Skeletal muscle cell (primary cell): Measurements from ENCODE around the gene EYA2.

Source experiments
- DNase-seq: peaks from one replicate; pipeline ENCODE4 v3.0.0-alpha.2; 2010; ENCODE audit warnings: low read depth
- H3K4me3 ChIP-seq: 2 replicates; pipeline ENCODE4 v1.5.1; 2011; ENCODE audit warnings: low read depth, mild to moderate bottlenecking, control low read depth, low read length, moderate library complexity

EYA2 gene

DNA sequence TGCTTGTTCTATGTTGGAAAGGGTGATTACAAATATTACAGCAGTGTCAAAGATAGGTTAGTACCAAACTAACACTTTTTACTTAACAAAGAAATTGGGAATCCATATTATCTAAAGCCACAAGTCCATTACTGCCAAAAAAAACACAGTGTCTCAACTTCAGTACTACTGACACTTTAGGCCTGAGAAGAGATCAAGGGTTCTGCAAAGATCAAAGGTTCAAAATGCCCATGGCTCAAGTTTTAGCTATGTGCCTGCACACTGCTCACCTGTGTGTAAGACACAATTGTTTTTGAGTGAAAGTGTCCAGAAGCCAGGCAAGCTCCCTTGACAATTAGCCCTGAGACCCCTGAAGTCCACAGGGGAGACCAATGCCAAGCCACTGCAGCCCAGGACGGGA, 329.3 kb downstream of the EYA2 start:
- H3K4me3 ChIP-seq, result no peak overlapping the region
- DNase-seq, result no peak

DNA sequence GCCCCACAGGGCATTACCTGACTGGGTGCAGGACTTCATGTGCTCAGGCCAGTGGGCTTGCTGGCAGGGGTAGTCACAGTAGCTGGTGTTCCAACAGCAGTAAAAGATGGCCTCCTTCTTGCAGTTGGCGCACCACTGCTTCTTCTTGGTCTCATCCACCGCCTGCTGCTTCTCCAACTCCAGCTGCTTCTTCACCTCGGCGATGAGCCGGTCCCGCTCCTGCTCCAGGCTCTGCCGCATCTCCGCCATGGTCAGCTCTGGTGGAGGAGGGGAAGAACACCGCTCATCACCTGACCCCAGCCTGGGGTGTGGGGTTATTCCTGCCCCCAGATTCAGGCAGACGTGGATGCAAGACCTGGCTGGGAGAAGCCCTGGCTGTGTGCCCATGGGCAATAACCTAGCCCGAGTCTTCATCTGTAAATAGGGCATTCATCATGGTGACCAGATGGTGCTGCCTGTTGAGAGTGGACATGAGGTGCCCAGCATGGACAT, 329.7 kb downstream of the EYA2 start:
- DNase-seq, result no peak
- H3K4me3 ChIP-seq, result no peak overlapping the region

DNA sequence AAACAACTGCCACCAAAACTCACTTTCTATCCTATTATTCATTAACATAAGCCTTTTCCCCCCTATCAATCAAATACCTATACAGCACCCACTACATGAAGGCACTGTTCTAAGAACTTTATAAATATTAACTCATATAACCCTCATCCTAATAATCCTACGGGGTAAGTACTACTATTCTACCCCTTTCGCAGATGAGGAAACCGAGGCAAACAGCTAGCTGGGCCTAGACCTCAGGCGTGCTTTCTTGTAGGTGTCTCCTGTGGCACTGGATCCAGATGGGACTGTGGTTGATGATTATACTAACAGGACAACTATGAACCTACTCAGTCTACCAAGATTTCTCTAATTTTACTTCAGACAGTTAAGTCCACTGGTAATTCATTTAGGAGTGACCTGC, 330.2 kb downstream of the EYA2 start:
- DNase-seq, result no peak

DNA sequence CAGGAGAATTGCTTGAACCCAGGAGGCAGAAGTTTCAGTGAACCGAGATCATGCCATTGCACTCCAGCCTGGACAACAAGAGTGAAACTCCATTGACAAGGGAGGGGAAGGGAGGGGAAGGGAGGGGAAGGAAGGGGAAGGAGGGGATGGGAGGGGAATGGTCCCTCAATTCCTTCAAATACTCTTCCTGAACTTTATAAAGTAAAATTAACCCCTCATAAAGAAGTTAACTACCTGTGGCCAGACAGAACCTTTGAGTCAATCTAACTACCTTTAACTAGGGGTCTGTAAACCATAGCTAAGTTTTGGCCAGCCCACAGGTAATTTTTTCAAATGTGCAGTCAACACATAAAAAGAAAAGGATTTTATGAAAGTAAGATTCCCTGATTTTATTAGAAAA, 330.8 kb downstream of the EYA2 start:
- no peak for DNase-seq
- H3K4me3 ChIP-seq, result no peak overlapping the region

More for the DNA sequence above, 330.2 kb downstream of the EYA2 start:
- H3K4me3 ChIP-seq, result no peak overlapping the region

DNA sequence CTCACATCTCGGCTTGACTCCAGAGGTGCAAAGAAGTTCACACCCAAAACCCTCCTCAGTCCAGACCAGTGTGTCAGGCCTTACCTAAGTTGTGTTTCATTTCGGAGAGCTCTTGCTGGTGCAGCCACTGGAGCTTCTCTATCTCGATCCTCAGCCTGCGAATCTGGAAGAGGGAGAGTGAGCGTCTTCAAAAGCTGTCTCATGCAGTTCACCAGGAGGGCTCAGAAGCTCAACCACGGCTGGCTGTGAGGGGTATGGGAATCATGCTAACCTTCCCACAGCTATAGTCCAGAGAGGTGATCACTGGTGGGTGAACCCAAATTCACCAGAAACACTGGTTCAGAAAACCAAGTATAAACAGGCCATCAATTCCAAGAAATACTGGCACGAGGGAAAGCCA, 332.5 kb downstream of the EYA2 start:
- H3K4me3 ChIP-seq, result no peak overlapping the region
- DNase-seq, result no peak

DNA sequence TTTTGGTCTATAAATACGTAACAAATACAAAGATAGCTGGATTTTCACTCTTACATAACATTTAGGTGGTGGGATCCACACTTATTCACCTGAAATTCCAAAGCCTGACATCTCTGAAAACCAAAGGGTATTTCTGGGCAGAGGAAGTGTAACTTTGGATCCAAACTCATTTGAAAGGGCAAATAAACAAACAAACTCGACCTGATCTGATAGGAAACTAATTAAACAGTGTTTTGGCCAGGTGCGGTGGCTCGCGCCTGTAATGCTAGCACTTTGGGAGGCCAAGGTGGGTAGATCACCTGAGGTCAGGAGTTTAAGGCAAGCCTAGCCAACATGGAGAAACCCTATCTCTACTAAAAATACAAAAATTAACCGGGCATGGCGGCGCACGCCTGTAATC, 332.9 kb downstream of the EYA2 start:
- DNase-seq, result no peak
- no peak overlapping the region for H3K4me3 ChIP-seq

DNA sequence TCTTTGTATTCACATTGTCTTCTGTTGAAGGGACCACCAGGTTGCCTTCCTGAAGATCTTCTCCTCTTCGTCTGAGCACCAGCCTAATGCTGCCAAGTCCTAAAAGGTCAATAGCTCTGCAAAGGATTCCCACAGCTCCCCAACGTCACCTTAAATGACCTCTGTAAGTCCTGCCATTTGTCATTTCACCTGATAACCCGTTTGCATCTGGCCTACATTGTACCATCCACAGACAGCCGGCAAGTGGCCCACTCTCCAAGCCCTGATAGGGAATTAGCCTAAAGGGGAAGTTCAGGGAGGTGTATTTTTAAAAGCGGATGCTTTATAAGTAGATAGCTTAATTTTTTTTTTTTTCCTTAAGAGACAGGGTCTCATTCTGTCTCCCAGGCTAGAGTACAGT, 334.0 kb downstream of the EYA2 start:
- no peak for DNase-seq

DNA sequence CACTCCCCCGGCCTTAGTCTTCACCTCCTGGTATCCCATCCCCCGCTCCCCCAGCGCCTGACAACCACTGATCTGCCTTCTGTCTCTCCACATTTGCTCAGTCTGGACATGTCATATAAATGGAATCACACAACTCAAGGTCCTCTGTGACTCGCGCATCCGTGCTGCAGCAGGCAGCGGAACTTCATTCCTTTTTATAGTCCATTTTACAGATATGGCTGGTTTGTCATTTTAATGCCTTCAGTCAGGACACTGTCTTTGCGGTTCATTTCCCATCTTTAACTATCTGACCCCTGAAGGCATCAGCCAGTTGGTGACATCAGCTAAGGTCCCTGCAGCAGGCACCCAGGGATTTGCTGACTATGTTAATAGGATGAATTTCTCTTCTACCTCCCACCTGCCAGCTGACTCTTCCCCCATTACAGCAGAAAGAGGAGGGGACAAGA, 336.2 kb downstream of the EYA2 start:
- no peak for DNase-seq

More for the DNA sequence above, 334.0 kb downstream of the EYA2 start:
- no peak overlapping the region for H3K4me3 ChIP-seq

DNA sequence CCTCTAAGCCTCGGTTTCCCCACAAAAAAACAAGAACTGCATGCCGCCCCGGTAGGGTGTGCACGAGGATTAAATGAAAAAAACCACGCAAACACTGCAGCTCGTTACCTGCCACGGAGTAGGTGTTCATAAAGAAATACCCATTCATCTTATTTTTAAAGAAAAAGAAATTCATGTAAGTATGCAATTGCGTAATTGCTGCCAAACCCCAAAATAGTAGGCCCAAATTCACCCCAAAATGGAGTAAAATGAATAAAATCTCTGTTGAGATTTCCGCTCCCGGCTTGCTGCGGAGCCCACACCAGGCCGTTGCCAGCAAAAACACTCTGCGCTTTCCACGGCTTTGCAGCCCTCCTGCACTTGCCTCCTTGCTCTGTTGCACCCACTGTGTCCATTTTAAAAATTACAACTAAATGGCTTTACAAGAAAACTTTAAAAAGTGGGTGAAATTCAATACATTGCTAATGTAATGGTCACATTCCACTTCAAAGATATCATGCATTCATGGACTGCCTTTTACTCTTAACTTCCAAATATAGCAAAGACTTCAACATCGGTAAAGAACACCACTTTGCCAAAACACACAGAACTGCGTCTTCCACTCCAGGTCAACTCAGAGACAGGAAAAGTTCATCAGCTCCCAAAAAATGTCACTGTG, 336.9 kb downstream of the EYA2 start:
- DNase-seq, result peak; percentile 32
- H3K4me3 ChIP-seq, result no peak overlapping the region

More for the DNA sequence above, 336.2 kb downstream of the EYA2 start:
- H3K4me3 ChIP-seq, result no peak overlapping the region

DNA sequence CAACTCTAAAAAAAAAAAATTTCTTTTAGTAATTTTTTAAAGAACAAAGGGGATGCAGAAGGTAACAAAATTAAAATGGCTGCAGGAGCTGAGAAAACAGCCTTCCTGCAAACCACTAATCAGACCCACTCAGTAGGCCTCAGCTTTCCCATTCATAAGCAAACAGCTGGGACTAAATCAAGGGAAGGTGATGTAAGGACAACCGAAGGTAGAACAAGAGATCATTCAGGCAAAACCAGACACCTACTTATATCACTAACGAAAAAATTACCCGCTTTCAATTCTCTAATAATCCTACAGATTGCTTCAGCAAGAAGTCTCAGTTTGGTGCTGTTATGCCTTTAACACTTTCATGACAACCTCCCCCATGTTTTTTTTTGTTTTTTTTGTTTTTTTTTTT, 337.9 kb downstream of the EYA2 start:
- no peak overlapping the region for H3K4me3 ChIP-seq
- no peak for DNase-seq

DNA sequence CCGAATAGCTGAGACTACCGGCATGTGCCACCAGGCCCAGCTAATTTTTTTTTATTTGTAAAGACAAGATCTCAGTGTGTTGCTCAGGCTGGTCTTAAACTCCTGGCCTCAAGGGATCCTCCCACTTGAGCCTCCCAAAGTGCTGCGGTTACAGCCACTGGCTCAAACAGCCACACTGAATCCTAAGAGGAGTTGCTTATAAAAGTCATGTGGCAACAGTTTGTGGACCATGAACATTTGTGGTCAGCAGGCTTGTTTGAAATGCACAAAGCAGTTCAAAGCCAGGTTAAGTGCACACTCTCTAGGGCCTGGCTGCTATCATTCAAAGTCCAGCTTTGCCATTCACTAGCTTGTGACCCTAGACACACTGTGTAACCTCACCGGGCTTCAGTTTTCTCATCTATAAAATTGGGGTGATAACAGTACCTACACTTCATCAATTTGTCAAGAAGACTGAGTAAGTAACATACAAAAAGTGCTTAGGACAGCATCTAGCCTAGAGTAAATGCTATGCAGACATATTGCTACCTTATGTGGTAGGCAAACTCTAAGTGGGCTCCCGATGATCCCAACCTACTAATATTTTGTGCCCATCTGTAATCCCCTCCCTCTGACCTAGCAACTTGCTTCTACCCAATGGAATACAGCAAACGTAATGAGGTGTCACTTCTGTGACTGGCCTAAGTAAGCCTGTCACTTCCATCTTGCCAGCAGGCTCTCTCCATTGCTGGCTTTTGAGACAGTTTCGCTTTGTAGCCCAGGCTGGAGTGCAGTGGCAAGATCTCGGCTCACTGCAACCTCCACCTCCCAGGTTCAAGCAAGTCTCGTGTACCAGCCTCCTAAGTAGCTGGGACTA, 338.9 kb downstream of the EYA2 start:
- H3K4me3 ChIP-seq, result no peak overlapping the region
- no peak for DNase-seq

DNA sequence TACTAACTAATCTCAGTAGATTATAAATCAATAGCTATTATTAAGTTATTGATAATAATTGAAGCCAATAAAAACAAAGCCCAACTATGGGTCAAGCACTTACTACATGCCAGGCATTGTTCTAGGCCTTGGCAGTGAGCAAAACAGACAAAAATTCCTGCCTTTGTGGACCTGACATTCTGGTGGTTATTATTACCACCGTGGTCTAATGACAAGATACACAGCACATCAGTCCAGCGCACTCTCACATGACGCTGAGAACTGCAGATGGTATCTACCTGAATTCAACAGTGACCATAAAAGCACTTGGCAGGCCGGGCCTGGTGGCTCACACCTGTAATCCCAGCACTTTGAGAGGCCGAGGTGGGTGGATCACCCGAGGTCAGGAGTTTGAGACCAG, 340.5 kb downstream of the EYA2 start:
- DNase-seq, result no peak
- H3K4me3 ChIP-seq, result no peak overlapping the region

DNA sequence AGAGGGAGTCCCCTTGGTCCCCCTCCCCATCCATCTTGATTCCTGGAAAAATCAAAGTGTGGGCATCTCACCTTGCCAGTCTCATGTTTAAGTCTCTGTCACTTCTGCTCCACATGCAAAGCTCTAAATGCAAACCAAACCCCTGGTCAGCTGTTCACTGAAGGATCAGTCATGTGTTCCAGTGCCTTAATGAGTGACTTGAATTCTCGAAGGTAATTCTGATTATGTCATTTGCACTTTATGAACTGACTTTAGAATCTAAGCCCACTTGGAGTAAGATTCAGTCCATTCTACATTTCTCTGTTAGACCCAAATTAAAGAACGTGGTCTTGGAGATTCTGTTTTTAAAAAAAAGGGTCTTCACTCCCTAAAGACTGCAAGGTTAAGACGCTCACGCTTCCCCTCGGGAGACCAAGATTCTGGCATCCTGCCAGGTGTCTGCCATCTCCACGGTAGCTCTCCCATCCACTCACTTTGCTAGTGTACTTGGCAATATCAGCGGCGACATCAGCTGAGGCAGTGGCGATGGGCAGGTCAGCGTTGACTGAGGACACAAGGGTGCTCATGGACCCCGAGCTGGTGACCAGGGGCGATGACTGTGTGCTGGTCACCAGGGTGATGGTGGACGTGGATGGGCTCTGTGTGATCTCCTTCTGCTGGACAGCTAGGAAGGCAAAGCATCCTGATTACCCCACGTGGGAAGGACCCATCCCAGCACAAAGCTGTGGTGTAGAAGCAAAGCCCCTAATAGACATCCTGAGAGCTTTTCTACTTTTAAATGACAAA, 341.4 kb downstream of the EYA2 start:
- DNase-seq, result no peak

DNA sequence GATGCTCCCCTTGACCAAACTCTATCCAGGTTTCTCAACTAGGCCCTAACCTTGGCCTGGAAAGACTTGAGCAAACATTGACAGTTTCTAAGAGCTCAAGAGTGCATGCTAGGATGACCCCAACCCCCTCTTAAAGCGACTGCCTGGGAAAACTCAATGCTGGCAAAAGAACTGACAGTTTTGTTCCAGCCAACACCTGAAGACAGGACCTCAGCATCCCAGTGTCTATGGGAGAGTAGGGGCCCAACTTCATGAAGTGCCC, 341.9 kb downstream of the EYA2 start:
- no peak for DNase-seq
- no peak overlapping the region for H3K4me3 ChIP-seq

More for the DNA sequence above, 341.4 kb downstream of the EYA2 start:
- H3K4me3 ChIP-seq, result no peak overlapping the region

DNA sequence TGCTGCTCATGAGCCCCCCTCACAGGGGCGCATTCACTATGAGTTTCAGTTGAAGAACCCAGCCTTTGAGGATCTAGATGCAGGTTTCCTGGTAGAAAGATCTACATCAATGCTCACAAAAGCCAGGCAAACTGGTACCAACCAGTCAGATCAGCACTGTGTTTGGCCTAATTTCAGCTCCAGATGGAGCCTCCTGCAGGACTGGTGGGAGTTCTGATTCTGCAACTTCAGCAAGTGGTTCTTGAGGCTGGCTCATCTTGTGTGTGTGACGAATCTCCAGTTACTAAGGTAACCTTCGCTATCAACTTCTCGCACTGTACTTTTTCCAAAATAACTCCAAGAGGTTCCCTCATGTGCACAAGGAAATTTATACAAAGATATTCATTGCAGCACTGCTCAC, 343.1 kb downstream of the EYA2 start:
- no peak for DNase-seq
- no peak overlapping the region for H3K4me3 ChIP-seq
